NCI-H1105 treated with DMSO at 0.1 percent for 48 hours (cell line): ENCODE data around the gene MROH2A.

ENCODE experiments used
- DNase-seq: peaks from one replicate; lab custom pipeline; 2025; lab: John Stamatoyannopoulos, UW

The MROH2A gene

DNA sequence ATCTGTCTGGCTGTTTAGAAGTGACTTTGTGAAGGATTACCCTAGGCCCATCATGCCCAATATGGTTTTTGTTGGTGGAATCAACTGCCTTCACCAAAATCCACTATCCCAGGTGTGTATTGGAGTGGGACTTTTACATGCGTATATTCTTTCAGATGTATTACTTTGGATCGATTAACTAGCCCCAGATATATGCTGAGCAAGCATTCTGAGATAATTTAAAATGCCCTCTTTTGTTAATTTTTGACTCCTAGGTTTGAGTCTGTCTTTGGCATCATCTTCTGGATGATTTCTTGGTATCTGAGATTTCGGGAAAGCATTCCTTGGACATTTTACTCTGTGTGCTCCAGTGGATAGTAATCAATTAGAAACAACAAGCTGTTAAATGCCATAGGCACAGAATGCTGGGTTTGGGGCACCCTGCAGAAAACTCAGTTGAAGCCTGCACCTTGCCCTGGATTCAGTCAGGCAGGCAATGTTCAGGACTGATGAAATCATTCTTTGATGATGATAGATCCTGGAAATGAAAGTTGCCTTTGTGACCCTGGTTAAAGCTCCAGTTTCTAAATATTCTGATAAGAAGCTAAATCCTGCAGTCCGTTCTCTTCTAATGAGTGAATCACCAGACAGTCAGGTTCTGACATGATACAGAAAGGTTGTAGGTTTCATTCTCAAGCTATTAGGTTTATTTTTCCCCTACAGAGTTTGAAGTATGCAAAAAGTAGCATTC, 16.9 kb upstream of the MROH2A start:
- DNase-seq: no peak

DNA sequence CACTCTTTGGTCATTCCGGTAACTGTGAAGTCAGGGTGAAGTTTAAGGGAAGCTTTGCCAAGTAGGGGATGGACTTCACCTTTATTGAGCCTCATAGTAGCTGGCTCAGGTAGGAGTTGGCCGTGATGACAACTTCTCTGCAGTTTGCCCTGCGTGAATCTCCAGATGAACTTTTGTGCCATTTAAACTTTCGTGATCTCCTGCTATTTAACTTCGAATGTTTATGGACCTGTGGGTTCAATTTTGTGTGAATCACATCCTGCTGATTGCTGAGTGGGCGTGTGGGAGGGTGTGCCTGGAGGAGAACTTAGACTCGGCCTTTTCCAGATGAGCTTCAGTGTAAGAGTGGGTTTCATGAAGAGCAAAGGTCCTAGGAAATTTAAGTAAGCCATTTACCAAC, 13.9 kb upstream of the MROH2A start:
- no peak for DNase-seq

DNA sequence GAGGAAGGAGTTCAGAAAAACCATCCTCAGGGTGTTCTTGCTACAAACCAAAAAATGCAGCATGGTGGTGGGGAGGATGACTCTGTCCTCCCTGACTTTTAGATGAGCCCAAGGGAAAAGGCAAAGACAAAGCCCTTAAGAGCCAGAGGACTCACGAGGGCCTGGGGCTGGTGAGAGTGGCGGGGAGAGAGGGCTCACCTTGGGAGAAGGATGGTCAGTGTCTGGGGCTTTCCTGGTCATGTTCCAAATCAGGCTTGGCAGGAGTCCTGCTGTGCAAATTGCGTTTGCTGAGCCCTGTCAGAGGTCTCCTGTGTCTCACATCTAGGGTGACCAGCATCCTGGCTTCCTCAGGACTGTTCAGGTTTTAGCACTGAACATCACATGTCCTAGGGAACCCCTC, 13.4 kb upstream of the MROH2A start:
- DNase-seq: no peak

DNA sequence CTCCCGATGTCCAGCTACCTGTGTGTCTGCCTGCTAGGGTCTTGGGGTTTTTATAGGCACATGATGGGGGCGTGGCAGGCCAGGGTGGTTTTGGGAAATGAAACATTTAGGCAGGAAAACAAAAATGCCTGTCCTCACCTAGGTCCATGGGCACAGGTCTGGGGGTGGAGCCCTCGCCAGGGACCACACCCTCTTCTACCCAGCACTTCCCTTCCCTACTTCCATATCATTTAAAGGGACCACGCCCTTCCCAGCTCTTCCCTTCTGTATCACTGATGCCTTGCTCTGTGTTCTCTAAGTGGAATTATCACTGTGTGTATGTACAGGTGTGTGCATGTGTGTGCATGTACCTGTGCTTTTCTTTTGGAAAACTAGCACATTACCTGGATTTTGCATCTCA, 11.7 kb upstream of the MROH2A start:
- DNase-seq: no peak

DNA sequence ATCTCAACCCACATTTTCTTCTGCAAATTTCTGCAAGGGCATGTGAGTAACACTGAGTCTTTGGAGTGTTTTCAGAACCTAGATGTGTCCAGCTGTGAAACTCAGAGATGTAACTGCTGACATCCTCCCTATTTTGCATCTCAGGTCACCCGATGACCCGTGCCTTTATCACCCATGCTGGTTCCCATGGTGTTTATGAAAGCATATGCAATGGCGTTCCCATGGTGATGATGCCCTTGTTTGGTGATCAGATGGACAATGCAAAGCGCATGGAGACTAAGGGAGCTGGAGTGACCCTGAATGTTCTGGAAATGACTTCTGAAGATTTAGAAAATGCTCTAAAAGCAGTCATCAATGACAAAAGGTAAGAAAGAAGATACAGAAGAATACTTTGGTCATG, 10.1 kb upstream of the MROH2A start:
- DNase-seq: no peak

DNA sequence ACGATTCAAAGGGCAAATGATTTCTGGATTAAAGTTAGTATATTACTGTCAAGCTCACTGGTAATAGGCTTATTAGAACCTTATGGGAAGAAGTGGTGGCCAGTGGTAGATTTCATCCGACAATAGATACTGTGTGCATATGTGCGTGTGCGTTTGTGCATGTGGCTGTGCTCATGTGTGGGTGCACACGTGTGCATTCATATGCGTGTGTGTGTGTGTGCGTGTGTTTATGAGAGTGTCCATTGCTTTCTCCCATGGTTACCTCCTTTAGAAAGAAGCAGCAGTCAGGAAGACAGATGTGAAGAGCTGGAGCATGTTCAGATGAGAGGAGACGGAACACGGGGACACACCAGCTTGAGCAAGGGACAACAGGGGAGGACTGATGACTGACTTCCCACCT, 8.9 kb upstream of the MROH2A start:
- DNase-seq: no peak

DNA sequence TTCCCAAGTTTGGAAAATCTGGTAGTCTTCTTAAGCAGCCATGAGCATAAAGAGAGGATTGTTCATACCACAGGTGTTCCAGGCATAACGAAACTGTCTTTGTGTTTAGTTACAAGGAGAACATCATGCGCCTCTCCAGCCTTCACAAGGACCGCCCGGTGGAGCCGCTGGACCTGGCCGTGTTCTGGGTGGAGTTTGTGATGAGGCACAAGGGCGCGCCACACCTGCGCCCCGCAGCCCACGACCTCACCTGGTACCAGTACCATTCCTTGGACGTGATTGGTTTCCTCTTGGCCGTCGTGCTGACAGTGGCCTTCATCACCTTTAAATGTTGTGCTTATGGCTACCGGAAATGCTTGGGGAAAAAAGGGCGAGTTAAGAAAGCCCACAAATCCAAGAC, 6.0 kb upstream of the MROH2A start:
- no peak for DNase-seq

DNA sequence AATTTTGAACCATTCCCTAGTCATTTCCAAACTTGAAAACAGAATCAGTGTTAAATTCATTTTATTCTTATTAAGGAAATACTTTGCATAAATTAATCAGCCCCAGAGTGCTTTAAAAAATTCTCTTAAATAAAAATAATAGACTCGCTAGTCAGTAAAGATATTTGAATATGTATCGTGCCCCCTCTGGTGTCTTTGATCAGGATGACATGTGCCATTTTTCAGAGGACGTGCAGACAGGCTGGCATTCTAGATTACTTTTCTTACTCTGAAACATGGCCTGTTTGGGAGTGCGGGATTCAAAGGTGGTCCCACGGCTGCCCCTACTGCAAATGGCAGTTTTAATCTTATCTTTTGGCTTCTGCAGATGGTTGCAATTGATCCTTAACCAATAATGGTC, 5.5 kb upstream of the MROH2A start:
- no peak for DNase-seq

DNA sequence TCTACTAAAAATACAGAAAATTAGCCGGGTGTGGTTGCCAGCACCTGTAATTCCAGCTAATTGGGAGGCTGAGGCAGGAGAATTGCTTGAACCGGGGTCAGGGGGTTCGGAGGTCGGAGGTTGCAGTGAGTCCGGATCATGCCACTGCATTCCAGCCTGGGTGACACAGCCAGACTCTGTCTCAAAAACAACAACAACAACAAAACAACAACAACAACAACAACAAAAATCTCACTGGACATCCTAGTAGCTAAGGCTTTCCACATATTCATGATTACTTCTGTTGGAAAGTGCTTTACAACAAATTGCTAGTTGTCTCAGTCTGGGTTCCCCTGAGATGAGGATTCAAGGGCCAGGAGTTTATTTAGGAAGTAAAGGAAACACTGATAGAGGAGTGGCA, 4.3 kb upstream of the MROH2A start:
- no peak for DNase-seq

DNA sequence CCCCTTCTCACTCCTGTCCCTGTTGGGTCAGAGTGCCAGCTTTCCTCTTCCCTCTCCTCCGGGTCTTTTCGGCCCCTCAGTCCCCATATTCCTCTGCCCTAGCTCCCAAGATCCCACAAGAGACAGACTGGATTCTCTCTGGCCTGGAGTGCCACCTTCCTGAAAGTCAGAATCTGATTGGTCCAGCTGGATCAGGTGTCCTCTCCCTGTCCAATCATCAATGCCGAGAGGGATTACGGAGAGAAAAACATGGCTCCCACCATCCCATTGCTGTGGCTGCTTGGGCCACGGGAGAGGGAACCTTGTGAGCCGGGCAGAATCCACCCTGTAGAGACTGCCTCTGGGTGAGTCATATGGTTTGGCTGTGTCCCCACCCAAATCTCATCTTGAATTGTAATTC, 2.7 kb upstream of the MROH2A start:
- no peak for DNase-seq

DNA sequence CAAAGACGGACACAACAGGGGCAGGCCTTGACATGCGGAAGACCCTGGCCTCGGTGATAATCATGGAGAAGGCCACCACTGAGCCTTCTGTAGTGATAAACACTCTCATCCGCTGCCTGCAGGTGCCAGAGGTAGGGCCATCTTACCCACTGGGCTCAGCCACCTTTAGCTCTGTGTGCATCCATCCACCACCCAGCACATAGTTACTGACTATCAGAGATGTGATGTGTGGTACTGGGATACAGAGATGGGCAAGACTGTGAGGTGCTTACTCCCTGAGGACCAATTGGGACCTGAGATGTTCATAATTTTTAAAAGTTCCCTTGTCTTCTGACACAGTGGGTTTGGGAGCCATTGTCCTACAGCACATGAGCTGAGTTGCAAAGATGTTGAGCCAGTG, 1.6 kb downstream of the MROH2A start:
- DNase-seq: no peak

DNA sequence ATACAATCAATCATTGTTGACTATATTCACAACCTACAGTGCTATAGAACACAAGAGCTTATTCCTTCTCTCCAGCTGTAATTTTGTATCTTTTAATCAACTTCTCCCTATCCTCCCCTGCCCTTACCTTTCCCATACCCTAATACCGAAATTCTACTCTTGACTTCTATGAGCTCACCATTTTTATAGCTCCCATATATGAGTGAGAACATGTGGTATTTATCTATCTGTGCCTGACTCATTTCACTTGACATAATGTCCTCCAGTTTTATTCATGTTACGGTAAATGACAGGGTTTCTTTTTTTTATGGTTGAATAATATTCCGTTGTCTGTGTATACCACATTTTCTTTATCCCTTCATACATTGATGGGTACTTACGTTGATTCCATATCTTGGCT, 2.6 kb downstream of the MROH2A start:
- no peak for DNase-seq

DNA sequence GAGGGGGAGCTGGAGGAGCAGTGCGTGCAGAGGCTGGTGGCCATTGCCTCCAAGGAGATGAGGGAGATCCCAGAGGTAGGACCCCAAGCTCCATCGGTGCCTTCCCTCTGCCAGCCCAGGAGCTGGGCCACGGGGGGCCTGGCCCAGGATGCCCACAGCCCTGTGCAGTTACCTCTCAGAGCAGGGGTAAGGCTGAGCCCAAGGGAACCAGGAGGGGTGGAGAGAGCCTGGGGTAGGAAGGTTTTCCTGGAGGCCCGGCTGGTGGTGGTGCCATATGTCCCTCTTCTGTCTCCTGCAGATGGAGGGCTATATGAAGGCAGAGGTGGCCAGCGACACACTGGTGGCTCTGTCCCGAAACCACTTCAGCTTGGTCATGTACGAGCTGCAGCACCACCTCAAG, 11.4 kb downstream of the MROH2A start:
- no peak for DNase-seq

DNA sequence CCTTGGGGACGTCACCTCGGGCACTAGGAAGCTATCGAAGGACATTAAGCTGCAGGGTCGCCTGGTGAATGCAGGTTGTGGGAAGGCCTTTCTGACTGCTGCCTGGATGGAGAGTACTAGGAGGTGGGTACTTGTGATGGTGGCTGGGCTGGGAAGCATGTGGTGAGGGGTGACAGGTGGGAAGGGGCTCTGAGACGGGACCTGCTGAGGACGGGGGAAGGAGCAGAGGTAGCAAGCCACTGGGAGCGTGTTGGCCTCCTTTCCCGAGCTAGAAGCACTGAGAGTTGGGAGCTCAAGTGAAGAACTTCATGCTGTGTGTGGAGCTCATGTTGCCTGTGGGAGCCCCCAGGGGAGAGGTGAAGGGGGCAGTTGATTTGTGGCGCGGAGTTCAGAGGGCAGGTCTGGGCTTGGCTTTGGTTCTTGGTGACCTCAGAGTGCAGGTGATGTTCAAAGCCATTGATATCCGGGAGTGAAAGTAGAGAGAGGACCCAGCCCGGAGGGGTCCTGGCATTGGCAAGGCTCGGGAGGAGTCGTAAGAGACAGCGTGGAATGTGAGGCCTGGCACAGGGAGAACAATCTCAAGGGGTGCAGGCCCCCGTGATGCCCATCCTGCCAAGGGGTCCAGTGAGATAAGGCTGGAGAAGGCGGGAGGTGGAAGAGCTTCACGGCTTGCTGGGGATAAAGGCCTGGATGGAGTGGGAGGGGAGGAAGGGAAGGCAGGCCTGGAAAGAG, 13.2 kb downstream of the MROH2A start:
- no peak for DNase-seq

DNA sequence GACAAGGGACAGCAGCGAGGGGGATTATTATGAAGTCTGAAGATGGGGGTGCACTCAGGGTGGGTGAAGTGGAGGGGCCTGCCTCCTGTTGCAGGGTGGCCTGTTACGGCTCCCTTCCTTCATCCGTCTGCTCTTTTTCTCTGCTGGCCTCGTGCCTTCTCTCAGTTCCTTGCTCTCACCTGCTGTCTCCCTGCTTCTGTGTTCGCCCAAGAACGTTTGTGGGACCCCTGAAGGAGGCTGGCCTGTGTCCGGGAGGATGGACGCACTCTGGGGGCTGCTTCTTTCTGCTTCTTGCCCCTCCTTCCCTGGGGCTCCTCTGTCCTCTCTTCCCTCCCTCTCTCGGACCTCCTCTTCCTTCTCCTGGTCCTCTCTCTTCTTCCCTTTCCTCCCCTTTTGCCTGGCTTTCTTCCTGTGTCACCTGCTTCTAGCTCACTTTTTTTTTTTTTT, 13.8 kb downstream of the MROH2A start:
- no peak for DNase-seq

DNA sequence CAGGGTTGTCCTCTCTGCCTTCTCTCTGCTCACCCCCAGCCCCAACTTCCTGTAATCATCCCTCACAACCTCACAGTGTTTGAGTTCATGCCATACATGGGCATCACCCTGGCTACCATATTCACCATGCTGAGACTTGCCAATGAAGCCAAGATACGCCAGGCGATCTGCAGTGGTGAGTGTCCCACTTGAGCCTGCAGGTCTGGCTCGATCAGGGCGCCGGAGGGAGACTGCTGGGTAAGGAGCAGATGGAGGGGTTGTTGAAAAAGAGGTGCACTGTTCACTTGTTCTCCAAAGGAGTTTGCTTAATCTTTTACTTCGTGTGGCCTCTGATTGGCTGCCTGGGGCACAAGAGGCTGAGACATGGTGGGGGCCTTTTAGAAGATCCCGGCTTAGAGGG, 14.6 kb downstream of the MROH2A start:
- DNase-seq: no peak

DNA sequence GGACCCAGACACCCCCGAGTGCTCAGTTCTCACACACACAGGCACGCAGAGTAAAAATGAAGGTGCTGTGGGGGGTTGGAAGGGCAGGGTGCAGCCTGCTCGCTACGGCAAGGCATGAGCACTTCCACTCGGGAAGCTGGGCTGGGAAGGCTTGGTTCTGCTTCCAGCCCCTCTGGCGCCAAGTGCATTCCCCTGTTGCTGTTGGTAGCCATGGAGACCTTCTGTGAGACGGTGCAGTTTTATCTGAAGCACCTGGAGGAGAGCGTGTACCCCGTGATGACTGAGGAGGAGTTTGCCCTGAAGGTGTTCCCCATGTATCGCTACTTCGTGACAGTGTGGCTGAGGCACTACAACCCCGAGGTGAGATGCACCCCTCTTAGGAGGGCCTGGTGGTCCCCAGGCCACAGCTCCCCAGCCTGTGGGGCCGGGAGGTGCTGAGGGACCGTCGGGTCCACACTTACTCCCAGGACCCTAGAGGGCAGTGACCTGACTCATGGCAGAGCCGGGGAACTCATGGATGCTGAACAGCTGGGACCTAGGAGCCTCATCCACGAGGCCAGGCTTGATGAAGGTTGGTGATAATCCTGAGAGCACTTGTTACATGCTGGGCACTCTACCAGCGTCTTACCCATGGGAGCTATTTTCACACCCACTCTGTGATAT, 15.5 kb downstream of the MROH2A start:
- DNase-seq: no peak

DNA sequence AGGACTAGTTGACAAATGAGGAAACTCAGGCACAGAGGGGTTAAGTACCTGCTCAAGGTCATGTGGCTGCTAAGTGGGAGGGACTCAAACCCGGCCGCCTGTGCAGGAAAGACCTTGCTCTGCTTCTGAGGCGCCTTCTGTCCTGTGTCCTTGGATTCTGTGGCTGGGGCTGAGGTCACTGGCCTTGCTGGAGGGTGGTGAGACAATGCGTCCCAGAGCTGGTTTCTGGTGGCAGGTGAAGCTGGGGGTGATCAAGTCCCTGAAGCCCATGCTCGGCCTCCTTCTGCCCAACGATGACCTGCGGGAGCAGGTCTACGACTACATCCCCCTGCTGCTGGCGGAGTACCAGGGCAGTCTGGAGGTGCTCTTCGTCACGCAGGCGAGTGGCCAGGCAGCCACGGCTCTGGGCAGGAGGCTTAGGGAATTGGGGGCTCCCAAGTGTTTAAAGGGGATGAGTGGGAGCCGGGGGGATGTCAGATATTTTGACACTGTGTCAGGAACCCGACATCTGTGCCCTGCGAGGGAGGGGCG, 16.1 kb downstream of the MROH2A start:
- DNase-seq: no peak

DNA sequence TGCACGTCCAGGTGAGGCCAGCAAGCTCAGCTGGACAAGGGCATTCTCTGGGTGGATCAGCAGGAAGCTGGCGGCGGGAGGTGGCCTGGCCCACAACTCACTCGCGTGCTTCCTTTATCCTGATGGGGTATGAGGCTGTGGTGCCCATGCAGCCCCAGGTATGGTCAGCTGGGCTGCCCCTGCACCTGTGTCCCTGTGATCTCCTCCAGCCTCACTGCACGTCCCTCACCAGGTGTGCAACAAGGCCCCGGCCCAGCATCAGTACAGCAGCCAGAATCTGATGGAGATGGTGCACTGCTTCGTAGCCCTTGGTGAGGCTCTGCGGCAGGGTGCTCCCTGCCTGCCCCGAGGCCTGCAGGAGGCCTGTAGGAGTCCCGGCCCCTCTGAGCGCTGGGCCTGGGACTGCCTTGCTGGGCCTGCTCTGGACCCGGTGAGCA, 17.6 kb downstream of the MROH2A start:
- DNase-seq: no peak

DNA sequence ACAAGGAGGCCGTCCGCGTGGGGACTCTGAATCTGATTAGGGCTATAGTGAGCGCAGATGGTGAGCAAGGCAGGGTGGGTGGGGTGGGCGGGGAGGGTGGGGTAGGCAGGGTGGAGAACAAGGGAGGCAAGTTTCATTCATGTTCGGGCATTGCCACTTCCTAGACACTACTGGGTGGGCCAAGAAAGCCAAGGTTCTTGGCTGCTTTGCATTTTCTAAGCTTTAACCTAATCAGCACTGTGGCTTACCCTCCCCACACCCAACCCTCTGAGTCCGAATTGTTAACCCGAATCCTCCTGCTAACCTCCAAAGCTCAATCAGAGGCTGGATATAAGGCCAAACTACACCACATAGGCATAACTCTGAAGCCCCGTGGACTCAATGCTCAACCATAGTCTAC, 18.1 kb downstream of the MROH2A start:
- no peak for DNase-seq

DNA sequence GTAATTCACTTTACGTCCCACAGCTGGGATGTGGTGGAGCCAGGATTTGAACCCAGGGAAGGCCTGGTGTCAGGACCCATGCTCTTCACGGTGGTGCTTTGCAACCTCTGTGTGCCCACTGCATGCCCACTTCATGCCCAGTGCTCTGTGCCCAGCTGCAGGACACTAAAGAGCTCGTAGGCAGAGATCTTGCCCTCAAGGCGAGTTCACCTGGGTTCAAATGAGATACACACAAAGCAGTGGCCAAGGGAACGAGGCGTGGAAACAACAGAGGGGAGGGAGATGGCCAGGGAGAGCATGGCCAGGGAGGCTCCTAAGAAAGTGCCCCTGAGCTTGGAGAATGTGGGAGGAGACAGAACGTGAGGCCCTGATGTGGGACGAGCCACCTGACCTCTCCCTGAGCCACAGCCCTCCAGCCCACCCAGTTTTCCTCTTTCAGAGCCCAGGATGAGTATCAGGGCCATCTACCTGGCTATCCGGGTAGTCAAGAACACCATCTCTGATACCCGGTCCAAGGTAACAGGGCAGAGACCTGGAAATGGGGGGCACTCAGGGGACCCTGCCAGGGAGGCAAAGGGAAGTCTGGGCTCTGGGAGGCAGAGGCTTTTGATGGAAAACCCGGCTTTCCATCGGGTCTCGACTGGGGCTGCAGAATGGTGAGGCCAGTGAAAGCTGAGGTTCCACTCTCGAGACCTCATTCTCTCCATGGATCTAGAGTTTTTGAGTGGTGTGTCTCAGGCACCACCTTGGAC, 20.4 kb downstream of the MROH2A start:
- DNase-seq: no peak

DNA sequence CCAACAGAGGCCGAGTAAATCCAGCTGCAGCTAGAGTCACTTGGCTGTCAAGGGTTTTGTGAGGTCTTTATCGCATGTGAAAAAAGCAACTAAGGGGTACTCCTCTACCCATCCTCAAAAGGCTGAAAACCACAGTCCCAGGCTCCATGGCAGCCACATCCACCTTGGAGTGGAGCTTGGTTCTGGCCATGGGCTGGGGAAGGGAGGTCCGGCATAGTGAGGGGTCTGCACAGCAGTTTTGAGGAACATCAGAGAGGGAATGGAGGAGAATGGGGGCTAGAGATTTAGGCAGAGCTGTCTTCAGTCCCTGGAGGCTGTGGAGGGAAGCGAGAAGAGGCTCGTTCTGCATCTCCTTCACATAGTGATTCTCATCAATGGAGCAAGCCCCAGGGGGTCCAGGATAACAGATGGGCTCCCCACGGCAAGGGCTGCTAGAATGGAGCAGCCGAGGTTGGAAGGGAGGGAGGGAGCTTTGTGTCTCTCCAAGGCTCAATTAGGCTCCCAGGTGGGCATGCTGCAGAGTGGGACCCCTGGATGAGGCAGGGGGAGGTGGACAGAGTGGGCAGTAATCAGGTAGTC, 21.0 kb downstream of the MROH2A start:
- no peak for DNase-seq
